DLD1 (cell line): ENCODE results near the gene VPS26C.

Source experiments
- in situ Hi-C: cut with HindIII; loops from 2 replicates; pipeline ENCODE4 v1.10.0; 2017; ENCODE audit warnings: low sequenced_read_pairs

The VPS26C gene

GRCh38 chr21:37181059-37181458, 86.1 kb downstream of the VPS26C start:
- in situ Hi-C loops = no loop called here

DNA sequence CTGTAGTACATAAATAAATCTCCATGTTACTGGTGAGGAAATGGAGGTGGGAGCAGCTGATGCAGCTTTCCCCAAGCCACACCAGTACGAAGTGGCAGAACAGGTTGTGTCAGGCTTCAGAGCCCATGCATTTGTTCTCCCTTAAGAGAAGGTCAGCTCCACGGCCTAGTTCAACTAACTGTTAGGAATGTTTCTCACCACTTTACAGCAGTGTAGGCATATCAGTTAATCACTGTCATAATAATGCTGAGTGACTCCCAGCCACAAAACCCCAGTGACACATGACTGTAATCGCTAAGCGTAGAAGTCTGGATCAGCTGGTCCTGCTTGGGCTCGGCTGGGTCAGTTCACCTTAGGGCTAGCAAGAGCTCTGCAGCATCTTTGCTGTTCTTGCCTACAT, 90.4 kb downstream of the VPS26C start:
- in situ Hi-C loops = no loop called here
